ENCODE data around the gene GDPD5. TPM values are rescaled to one million over a fixed set of nuclear protein-coding genes. Genes with fewer than 3 reads are reported as not detected.
A peak's percentile ranks its signal among the peaks of the same experiment; 100 is the strongest.

GDPD5 gene
- total and polyA plus RNA-seq, 9 of the 15 experiments (the other 6 are each of a cell fraction or from before 2014, with no cell fraction given), result 0.32 to 27.3 (median 8.0) TPM

DNA sequence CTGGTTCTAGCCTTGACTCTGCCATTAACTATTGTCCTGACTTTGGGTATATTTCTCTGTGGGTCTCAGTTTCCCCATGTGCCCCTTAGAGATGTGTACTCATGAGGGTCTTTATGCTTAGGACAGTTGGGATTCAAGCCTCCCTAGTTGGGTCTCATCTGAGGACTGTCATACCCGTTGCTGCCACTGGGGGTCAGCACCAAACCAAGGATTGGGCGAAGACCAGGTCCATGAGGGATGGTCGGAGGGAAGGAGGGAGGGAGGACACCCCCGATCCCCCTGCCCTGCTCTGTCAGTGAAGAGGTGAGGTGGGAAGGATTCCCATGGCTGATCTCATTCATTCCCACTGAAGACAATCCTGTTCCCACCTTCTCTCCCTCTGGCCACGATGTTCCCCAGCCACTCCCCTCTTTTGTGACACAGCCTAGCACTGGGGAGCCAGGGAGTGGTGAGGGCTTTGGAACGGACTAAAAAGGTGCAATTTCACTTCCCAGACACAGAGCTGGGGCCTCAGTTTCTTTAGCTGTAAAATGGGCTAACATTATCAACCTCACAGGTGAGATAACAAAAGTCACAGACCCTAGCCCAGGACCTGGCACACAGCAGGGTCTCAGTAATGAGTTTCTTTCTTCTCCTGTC lies 80.3 kb downstream of the GDPD5 start (continued):
- TF ChIP-seq, protein P1, sequence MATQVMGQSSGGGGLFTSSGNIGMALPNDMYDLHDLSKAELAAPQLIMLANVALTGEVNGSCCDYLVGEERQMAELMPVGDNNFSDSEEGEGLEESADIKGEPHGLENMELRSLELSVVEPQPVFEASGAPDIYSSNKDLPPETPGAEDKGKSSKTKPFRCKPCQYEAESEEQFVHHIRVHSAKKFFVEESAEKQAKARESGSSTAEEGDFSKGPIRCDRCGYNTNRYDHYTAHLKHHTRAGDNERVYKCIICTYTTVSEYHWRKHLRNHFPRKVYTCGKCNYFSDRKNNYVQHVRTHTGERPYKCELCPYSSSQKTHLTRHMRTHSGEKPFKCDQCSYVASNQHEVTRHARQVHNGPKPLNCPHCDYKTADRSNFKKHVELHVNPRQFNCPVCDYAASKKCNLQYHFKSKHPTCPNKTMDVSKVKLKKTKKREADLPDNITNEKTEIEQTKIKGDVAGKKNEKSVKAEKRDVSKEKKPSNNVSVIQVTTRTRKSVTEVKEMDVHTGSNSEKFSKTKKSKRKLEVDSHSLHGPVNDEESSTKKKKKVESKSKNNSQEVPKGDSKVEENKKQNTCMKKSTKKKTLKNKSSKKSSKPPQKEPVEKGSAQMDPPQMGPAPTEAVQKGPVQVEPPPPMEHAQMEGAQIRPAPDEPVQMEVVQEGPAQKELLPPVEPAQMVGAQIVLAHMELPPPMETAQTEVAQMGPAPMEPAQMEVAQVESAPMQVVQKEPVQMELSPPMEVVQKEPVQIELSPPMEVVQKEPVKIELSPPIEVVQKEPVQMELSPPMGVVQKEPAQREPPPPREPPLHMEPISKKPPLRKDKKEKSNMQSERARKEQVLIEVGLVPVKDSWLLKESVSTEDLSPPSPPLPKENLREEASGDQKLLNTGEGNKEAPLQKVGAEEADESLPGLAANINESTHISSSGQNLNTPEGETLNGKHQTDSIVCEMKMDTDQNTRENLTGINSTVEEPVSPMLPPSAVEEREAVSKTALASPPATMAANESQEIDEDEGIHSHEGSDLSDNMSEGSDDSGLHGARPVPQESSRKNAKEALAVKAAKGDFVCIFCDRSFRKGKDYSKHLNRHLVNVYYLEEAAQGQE (IDR thresholded peaks at IDR 0.05; ENCODE audit: borderline replicate concordance), result peak; percentile 94
- TF ChIP-seq, protein P1 (CRISPR knock-in tag; IDR thresholded peaks at IDR 0.05; ENCODE audit: low read depth), result no peak
- TF ChIP-seq LEF1 (IDR thresholded peaks at IDR 0.05), result no peak
- TF ChIP-seq SMAD3 (CRISPR knock-in tag; conservative IDR thresholded peaks at IDR 0.05), result no peak
- TF ChIP-seq TEAD2 (tag; IDR thresholded peaks at IDR 0.05), result no peak
- peak; percentile 26; the same call in 1 of the 2 replicates for TF ChIP-seq BCOR (IDR thresholded peaks at IDR 0.05)
- peak; percentile 93 for TF ChIP-seq STAG1 (CRISPR knock-in tag; IDR thresholded peaks at IDR 0.05; ENCODE audit: borderline replicate concordance)
- TF ChIP-seq NFE2L1 (tag; IDR thresholded peaks at IDR 0.05; ENCODE audit: borderline replicate concordance, low read depth), result no peak
- TF ChIP-seq MAZ (CRISPR knock-in tag; conservative IDR thresholded peaks at IDR 0.05 in 1 of 2, IDR thresholded peaks at IDR 0.05 in 1 of 2), result peak; percentile 56 to 72; a peak in 3 of 4 replicates
- TF ChIP-seq KLF6 (CRISPR knock-in tag; IDR thresholded peaks at IDR 0.05; ENCODE audit: borderline replicate concordance), result 0 out of 2 replicates have a peak, but pooled peaks have one; percentile 25
- peak; percentile 98 to 99 for TF ChIP-seq RAD21 (CRISPR knock-in tag; conservative IDR thresholded peaks at IDR 0.05 in 1 of 2, IDR thresholded peaks at IDR 0.05 in 1 of 2)
- no peak for TF ChIP-seq ZFPM2 (CRISPR knock-in tag; IDR thresholded peaks at IDR 0.05)
- TF ChIP-seq, protein P2, sequence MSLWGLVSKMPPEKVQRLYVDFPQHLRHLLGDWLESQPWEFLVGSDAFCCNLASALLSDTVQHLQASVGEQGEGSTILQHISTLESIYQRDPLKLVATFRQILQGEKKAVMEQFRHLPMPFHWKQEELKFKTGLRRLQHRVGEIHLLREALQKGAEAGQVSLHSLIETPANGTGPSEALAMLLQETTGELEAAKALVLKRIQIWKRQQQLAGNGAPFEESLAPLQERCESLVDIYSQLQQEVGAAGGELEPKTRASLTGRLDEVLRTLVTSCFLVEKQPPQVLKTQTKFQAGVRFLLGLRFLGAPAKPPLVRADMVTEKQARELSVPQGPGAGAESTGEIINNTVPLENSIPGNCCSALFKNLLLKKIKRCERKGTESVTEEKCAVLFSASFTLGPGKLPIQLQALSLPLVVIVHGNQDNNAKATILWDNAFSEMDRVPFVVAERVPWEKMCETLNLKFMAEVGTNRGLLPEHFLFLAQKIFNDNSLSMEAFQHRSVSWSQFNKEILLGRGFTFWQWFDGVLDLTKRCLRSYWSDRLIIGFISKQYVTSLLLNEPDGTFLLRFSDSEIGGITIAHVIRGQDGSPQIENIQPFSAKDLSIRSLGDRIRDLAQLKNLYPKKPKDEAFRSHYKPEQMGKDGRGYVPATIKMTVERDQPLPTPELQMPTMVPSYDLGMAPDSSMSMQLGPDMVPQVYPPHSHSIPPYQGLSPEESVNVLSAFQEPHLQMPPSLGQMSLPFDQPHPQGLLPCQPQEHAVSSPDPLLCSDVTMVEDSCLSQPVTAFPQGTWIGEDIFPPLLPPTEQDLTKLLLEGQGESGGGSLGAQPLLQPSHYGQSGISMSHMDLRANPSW (CRISPR knock-in tag; IDR thresholded peaks at IDR 0.05), result no peak
- TF ChIP-seq, protein P3, sequence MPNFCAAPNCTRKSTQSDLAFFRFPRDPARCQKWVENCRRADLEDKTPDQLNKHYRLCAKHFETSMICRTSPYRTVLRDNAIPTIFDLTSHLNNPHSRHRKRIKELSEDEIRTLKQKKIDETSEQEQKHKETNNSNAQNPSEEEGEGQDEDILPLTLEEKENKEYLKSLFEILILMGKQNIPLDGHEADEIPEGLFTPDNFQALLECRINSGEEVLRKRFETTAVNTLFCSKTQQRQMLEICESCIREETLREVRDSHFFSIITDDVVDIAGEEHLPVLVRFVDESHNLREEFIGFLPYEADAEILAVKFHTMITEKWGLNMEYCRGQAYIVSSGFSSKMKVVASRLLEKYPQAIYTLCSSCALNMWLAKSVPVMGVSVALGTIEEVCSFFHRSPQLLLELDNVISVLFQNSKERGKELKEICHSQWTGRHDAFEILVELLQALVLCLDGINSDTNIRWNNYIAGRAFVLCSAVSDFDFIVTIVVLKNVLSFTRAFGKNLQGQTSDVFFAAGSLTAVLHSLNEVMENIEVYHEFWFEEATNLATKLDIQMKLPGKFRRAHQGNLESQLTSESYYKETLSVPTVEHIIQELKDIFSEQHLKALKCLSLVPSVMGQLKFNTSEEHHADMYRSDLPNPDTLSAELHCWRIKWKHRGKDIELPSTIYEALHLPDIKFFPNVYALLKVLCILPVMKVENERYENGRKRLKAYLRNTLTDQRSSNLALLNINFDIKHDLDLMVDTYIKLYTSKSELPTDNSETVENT (CRISPR knock-in tag; IDR thresholded peaks at IDR 0.05), result no peak
- no peak for TF ChIP-seq MTA2 (IDR thresholded peaks at IDR 0.05; ENCODE audit: low read depth)
